Mesodermal cell (in vitro differentiated cells): ENCODE results near the gene AZGP1.
"Not testable (repeated sequence)": the region's sequence is repeated elsewhere in the genome, so short reads cannot be mapped to it uniquely, and the experiment has no call there.

Experiments
- H3K27ac ChIP-seq: 2 replicates; pipeline ENCODE4 v1.7.0; 2013; ENCODE audit warnings: mild to moderate bottlenecking, low read depth, low read length, moderate library complexity; ENCODE audit not compliant: severe bottlenecking
- H3K36me3 ChIP-seq: 2 replicates; pipeline ENCODE4 v1.7.1; 2013; ENCODE audit warnings: mild to moderate bottlenecking, low read length, moderate library complexity; ENCODE audit not compliant: control insufficient read depth, insufficient read depth
- H3K4me1 ChIP-seq: one replicate; pipeline ENCODE4 v1.7.1; 2013; ENCODE audit warnings: mild to moderate bottlenecking, low read length; ENCODE audit not compliant: insufficient read depth, control insufficient read depth, poor library complexity, severe bottlenecking
- H3K4me3 ChIP-seq: 2 replicates; pipeline ENCODE4 v1.7.0; 2013; ENCODE audit warnings: low read length, control low read depth, mild to moderate bottlenecking; ENCODE audit not compliant: insufficient read depth, poor library complexity, severe bottlenecking; ENCODE audit errors: extremely low read depth
- H3K9me3 ChIP-seq: 2 replicates; pipeline ENCODE4 v1.7.1; 2013; ENCODE audit warnings: mild to moderate bottlenecking, low read length, moderate library complexity; ENCODE audit not compliant: control insufficient read depth
- WGBS, 2 experiments: methylation state at CpG; one replicate each; pipeline ENCODE4 v1.1.5; 2013; ENCODE audit warnings: missing lambda C conversion rate in 2 of 2; ENCODE audit not compliant: insufficient coverage in 2 of 2; 5-methylcytosine and 5-hydroxymethylcytosine counted together

Gene AZGP1

DNA sequence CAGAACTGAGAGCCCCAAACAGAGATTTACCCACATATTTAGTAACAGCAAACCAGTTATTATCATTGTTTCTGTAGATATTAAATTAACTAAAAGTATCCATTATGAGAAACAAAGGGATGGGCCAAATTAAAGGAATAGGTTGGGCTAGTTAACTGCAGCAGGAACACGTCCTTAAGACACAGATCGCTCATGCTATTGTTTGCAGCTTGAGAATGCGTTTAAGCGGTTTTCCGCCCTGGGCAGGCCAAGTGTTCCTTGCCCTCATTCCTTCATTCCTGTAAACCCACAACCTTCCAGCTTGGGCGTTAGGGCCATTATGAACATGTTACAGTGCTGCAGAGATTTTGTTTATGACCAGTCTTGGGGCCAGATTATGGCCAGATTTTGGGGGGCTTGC lies 25.0 kb downstream of the AZGP1 start:
- WGBS, 2 experiments, result 90 to 100% methylated on average over 3 to 5 of the region's 6 CpGs
- not testable (repeated sequence) for H3K36me3 ChIP-seq, H3K4me1 ChIP-seq, H3K27ac ChIP-seq, H3K4me3 ChIP-seq
- peaks cover 12% of the 10 kb centered on the region for H3K9me3 ChIP-seq

DNA sequence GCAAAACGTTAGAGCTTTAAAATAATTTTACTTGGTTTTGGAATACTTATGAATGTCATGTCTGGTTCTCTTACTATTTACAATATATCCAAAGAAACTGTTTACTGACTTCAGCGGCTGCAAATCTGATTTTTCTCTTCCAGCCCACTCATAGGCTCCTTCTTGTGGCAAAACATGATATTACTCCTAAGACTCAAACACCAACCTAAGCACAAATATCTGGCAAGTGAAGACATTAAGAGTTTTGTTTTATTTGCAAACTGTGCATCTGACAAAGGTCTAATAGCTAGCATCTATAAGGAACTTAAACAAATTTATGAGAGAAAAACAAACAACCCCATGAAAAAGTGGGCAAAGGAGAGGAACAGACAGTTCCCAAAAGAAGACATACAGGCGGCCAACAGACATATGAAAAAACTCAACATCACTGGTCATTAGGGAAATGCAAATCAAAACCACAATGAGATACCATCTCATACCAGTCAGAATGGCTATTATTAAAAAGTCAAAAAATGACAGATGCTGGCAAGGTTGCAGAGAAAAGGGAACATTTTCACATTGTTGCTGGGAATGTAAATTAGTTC lies 26.1 kb downstream of the AZGP1 start:
- no peak overlapping the region for H3K4me3 ChIP-seq
- H3K36me3 ChIP-seq, result no peaks in the 10 kb centered on the region
- no peaks in the 10 kb centered on the region for H3K4me1 ChIP-seq
- H3K9me3 ChIP-seq, result peaks cover 12% of the 10 kb centered on the region
- no CpG with 5 or more reads among the region's 3 CpGs for WGBS, 2 experiments
- no peak overlapping the region for H3K27ac ChIP-seq

DNA sequence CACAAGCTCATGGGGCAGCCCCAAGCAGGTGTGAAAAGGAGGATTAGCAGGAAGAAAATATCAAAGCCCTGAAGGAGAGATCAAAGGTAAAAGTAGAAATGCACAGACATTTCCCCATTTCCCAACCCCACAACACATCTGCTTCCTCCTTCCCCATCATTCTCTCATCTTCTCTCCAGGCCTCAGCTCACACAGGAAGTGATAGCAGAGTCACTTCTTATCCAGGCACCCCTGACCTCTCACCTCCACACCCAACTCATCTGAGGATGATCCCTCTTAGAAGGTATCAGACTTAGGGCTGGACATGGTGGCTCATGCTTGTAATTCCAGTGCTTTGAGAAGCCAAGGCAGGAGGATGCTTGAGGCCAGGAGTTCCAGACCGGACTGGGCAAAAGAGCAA lies 28.2 kb downstream of the AZGP1 start:
- Histone ChIP-seq H3K4me1 (no peaks in the 10 kb centered on the region), H3K36me3 (no peaks in the 10 kb centered on the region), H3K4me3 (no peak overlapping the region), H3K9me3 (peaks cover 12% of the 10 kb centered on the region), H3K27ac (no peak overlapping the region)
- WGBS, 2 experiments, result no CpG with 5 or more reads among the region's 1 CpG

DNA sequence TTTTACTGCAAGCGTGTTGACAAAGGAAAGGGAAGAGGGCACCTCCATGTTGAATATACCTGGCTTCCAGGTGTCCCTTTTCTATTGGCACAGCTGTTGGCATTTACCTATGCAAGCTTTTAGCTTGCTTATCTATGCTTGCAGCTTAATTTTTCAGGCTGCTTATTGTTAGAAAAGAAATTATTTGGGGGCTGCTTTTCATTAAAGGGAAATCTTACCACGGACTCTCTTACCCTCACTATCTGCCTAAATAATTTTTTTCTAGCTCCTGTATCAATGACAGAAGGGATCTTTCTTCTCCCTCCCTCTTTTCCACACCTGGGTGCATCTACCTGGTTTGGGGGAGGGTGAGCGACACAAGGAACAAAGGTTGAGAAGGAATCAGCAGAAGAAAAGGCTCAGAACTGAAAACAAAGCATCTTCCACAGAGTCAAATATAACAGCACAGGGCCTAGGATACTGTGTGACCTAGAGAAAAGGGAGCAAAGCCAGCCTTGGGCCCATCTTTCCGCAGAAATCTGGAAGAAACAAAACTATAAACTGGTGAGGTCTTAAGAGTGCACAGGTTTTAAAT lies 31.2 kb downstream of the AZGP1 start:
- H3K4me3 ChIP-seq, result no peak overlapping the region
- no peaks in the 10 kb centered on the region for H3K36me3 ChIP-seq
- H3K4me1 ChIP-seq, result no peaks in the 10 kb centered on the region
- H3K9me3 ChIP-seq, result no peaks in the 10 kb centered on the region
- H3K27ac ChIP-seq, result no peak overlapping the region
- whole genome bisulfite sequencing, 2 experiments, result 11 to 100% methylated on average over 1 of the region's 4 CpGs

DNA sequence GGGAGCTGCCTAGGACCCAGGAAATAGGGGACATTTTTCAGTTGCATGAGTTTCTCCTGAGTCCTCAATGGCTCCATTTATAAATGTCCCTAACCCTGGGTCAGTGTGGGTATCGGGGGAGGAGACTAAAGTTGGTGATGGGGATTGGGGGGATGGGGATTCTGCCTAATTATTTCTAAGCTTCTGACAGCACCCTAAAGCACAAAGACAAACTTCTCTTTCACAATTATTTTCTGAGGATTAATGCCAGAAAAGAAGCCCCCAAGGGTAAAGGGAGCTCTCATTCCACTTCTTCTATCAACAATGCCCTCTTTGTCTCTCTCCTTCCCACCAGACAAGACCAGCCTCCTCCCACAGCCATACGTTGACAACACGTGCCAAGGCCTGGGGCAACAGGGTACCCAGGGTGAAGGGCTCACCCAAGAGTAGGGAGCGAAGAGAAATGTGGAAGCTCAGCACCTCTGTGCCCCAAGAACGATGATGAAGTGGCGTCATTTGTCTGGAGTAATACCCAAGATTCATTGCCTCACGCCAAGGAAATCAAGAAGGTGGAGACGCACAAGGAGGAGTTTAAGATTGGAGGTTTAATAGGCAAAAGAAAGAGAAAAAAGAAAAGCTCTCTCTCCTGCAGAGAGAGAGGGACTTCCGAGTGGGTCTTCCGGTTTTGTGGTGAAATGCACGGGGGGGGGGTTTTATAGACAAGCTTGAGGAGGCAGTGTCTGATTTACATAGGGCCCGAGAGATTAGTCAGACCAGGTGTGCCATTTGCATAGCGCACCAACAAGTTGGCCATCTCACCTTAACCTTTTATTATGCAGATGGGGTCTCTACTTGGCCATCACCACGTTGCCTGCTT lies 32.0 kb downstream of the AZGP1 start:
- Histone ChIP-seq H3K4me3 (no peak overlapping the region), H3K27ac (peak overlapping the region; percentile 10), H3K4me1 (no peaks in the 10 kb centered on the region), H3K9me3 (peaks cover 5% of the 10 kb centered on the region), H3K36me3 (no peaks in the 10 kb centered on the region)
- 65 to 77% methylated on average over 11 to 13 of the region's 14 CpGs for WGBS, 2 experiments

DNA sequence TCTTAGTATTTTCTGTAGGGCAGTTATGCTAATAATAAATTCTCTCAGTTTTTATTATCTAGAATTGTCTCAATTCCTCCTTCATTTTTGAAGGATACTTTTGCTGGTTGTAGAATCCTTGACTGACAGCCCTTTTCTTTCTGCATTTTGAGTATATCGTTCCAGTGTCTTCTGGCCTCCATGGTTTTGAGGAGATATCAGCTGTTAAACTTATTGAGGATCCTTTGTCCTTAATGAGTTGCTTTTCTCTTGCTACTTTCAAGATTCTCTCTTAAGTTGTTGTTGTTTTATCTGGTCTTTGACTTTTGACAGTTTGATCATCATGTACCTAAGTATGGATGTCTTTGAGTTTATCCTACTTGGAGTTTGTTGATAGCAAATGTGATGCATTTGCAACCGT lies 37.5 kb downstream of the AZGP1 start:
- Histone ChIP-seq H3K4me3 (no peak overlapping the region), H3K9me3 (peaks cover 16% of the 10 kb centered on the region), H3K27ac (no peak overlapping the region), H3K36me3 (no peaks in the 10 kb centered on the region), H3K4me1 (no peaks in the 10 kb centered on the region)
- WGBS, 2 experiments, result 100% methylated on average over 1 of the region's 2 CpGs; no CpG with 5 or more reads in 1 of the 2 experiments

DNA sequence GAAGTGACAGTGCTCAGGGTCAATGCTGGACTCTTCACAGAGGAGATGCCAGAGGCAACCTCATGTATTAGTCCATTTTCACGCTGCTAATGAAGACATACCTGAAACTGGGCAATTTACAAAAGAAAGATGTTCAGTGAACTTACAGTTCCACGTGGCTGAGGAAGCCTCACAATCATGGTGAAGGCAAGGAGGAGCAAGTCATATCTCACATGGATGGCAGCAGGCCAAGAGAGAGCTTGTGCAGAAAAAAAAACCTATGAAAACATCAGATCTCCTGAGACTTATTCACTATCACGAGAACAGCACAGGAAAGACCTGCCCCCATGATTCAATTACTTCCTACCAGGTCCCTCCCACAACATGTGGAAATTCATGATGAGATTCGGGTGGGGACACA lies 40.8 kb downstream of the AZGP1 start:
- not testable (repeated sequence) for H3K4me1 ChIP-seq, H3K4me3 ChIP-seq, H3K27ac ChIP-seq, H3K36me3 ChIP-seq
- H3K9me3 ChIP-seq, result peaks cover 16% of the 10 kb centered on the region
- 74 to 76% methylated on average over 4 of the region's 4 CpGs for WGBS, 2 experiments

DNA sequence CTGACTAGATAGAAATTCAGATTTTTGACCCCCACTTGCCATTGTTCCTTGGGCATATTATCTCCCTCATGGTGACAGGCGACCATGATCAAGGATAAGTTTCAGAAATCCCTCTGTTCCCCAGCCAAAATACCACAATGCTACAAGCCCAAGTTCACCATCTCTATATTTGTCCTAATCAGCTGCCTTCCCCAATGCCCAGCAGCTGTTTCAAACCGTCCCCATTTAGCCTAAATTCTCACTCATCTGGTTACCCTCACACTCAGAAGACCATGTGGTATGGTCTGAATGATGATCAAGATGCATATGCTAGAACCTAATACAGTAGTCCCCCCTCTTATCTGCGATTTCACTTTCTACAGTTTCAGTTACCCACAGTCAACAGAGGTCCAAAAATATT lies 45.5 kb downstream of the AZGP1 start:
- Histone ChIP-seq H3K4me1 (no peaks in the 10 kb centered on the region), H3K9me3 (no peaks in the 10 kb centered on the region), H3K4me3 (no peak overlapping the region), H3K27ac (no peak overlapping the region), H3K36me3 (no peaks in the 10 kb centered on the region)
- 80% methylated on average over 1 of the region's 3 CpGs; no CpG with 5 or more reads in 1 of the 2 experiments for WGBS, 2 experiments

DNA sequence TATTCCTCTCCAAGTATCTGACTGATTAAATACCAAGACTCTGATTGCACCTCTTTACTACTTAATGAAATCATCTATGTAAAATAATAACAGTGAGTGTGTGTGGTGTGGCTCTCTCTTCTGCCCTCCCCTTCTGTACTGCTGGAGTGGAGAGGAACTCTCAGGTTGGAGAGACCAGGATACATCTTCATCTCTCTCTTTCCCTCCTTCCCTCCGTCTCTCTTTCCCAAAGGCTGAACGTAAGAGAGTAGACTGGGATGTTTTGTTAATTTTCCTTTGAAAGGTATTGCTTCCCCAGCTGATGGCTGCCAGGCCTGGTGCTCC lies 46.1 kb downstream of the AZGP1 start:
- Histone ChIP-seq H3K4me1 (no peaks in the 10 kb centered on the region), H3K4me3 (no peak overlapping the region), H3K36me3 (no peaks in the 10 kb centered on the region), H3K27ac (no peak overlapping the region), H3K9me3 (no peaks in the 10 kb centered on the region)
- WGBS, 2 experiments, result no CpG with 5 or more reads among the region's 2 CpGs

DNA sequence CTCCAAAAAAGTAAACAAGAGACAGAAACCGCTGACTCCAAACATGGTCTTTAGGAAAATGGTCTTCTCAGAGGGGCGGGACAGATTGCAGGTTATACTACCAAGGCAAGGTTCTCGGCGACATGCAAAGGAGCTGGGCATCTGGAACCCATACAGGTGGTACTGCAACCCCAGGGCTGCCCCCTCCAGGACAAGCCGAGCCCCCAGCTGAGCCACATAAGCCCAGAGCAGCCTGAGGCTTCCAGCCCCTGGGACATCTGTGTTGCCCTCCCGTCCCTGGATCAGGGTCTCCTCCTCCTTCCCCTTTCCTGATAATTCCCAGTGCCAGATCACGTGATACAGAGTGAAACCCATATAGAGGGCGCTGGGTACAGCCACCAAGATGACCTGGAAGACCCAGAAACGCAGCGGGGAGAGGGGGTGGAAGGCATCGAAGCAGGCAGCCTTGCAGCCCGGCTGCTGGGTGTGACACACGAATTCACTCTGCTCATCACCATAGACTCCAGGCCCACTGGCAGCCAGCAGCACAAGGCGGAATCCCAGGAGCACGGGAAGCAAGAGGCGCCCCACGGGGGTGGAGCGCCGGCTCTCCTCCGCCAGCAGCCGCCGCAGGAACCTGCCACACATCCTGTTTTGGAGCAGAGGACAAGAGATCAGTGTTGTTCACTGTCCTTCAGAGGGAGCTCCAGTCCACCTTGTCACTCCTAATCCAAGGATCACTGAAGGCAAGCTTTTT lies 46.7 kb downstream of the AZGP1 start, which contains the start of gene GJC3:
GJC3 (minus strand) TSS at position 627 of the 736 bp plus-strand sequence; CDS start at position 627, 0 bp downstream.
- WGBS, 2 experiments, result 24 to 29% methylated on average over 14 to 17 of the region's 22 CpGs

More for the DNA sequence above, 46.7 kb downstream of the AZGP1 start, which contains the start of gene GJC3:
- H3K36me3 ChIP-seq, result no peaks in the 10 kb centered on the region
- peak within 1 kb of the TSS; percentile 16 for H3K4me3 ChIP-seq
- H3K4me1 ChIP-seq, result no peaks in the 10 kb centered on the region
- H3K9me3 ChIP-seq, result no peaks in the 10 kb centered on the region
- no peak within 1 kb of the TSS for H3K27ac ChIP-seq
